NCI-H1694 (cell line): Measurements from ENCODE around the gene OOSP4B.
"Not testable (repeated sequence)": the region's sequence is repeated elsewhere in the genome, so short reads cannot be mapped to it uniquely, and the experiment has no call there.

Source experiments
- DNase-seq: peaks from one replicate; lab custom pipeline; 2025; lab: John Stamatoyannopoulos, UW

Gene OOSP4B

DNA sequence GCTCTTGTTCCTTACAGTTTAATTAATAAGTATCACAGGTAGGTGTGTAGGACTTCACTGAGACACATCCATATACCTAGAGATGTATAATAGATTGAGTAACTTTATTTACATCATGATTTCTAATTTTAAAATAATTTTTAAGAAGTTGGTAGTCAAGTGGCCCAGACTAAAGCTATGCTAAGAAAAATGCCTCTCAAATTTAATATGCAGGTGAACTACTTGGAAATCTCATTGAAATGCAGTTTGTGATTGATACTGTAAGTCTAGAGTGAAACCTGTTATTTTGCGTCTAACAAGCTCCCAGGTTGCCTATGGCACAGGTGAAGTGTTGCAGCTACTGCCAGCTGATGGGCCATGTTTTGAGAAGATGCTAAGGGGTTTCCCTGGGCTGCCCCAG lies at the start of gene OOSP4B:
TSS of gene OOSP4B (plus strand) at position 301 of the 400 bp plus-strand sequence.
- no peak for DNase-seq

DNA sequence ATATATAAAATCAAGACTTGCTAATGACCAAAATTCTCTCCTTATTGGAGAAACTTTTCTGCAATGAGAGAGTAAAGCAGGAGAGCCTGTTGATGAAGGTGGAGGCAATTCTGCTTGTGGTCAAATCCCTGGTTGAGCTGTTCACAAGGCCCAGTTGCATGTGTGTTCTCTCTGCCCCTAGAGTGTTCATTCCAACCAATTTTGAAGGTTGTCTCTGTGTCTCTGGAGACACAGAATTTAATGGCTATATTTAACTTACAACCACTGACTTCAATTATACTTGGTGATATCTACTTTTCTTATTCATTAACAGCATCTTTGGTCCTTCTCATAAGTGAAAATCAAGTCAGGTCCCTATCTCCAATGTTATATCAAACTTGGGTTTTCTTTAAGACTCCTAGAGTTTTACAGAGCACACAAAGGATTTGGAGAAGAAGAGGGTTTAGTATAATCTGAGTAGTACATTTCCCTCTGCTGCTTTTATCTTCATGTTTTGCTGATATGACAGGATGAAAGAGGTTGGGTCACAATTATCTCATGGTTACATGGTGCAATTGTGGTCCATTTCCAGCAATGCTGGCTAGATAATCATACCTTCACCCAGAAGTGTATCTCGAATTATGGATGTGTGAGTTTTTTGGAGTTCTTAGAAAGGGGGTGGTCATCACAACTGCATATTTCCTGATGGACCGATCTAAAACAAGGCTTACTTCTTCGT lies 49.1 kb upstream of the OOSP4B start:
- no peak for DNase-seq

DNA sequence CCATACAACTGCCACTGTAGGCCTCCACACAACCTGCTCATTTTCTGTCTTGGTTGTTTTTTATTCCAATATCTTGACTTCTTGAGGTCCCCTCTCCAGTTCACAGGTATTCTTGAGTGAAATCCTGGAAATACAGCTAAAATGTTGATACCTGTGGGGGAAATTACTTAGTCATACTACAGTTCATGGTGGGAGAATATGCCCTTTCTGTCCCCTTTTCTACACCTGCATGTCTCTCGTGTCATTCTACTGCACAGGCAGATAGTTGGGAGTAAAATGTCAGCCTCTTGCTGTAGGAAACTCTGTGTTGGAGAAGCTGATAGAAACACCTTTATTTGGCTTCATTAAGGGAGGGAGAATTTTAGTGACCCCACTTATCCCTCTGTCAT lies 48.6 kb upstream of the OOSP4B start:
- no peak for DNase-seq

DNA sequence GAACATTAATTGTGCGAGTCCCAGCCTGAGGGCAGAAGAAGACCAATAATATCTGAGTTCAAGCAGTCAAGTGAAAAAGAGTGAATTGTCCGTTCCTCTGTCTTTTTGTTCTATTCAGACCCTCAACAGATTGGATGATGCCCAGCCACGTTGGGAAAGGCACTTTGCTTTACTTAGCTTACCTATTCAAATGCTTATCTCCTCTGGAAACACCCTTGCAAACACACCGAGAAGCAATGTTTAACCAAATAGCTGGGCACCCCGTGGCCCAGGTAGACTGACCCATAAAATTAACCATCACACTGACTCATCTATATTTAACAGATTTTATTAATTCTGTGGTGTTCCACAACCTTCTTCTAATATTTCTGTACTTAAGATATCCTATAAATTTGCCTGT lies 43.9 kb upstream of the OOSP4B start:
- no peak for DNase-seq

DNA sequence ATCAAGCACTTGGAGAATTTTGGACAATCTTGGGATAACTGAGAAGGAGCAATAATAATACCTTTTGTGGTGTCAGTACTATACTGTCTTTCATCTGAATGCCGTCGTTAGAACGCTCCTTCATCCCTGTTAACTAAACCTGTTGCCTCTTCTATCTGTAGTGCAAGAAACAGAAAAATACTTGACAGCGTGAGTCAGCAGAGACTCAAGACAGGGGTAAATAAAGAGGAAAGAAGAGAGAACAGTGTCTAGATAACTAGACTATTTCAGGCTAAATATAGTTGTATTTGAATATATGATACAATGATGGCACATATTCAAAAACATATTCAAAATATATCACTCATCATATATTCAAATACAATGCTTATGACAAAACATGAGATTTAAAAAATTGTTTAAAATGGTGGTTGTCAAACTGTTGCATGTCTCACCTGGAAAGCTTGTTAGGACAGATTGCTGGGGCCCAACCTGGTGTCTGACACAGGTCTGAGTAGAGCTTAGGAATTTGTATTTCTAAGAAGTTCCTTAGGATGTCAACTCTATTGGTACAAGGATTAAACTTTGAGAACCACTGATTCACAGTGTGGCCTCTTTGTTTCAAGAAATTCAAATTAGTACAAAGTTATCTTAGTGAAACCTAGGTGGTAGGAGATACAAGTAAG lies 35.7 kb upstream of the OOSP4B start:
- no peak for DNase-seq

DNA sequence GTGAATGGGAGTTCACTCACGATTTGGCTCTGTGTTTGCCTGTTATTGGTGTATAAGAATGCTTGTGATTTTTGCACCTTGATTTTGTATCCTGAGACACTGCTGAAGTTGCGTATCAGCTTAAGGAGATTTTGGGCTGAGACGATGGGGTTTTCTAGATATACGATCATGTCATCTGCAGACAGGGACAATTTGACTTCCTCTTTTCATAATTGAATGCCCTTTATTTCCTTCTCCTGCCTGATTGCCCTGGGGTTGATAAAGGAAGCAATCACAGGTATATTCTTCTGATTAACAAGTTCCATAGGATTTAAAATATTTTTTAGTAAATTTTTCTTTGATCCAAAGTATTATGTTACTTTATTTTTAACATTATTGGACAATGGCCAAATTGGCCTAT lies 34.9 kb upstream of the OOSP4B start:
- DNase-seq = not testable (repeated sequence)

DNA sequence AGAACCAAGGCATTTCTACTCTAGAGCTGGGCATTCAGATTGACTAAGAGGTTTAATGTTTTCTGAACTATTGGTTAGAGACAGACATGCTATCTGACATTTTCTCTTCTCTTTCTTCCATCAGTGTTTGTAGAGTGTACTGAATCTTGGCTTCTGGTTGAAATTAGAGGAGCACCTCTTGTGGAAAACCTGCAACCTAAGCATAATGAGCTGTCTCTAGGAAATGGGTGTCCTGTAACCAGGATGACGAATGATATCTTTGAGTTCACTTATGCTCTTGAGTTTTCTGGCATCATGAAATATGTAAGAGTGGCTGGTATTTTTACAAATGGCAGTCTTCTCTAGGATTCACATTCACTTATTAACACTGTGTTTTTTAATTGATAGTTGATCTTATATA lies 33.8 kb upstream of the OOSP4B start:
- DNase-seq = no peak

DNA sequence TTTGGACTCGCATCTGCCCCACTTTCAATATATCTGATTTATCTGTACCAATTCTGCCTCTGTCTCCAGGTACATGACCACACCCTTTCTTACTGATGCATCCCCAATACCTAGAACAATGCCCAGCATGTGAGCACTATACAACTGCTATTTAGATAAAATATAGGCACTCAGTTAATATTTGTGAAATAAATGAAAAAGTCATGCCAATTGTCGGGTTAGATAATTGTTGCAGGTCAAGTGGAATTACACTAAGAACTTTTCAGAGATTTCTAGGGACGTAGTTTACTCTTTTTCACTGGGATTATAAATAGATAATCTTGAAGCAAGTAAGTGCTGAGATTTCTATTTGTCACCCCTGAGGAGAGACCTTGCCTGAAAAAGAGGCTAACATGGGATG lies 32.6 kb upstream of the OOSP4B start:
- DNase-seq = no peak

DNA sequence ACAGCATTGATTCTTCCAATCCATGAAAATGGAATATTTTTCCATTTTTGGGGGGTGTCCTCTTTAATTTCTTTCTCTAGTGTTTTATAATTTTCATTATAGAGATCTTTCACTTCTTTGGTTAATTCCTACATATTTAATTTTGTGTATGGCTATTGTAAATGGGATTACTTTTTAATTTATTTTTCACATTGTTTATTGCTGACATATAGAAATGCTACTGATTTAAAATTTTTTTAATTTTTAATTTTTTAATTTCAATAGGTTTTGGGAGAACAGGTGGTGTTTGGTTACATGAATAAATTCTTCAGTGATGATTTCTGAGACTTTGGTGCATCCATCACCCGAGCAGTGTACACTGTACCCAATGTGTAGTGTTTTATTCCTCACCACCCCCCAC lies 26.6 kb upstream of the OOSP4B start:
- no peak for DNase-seq

DNA sequence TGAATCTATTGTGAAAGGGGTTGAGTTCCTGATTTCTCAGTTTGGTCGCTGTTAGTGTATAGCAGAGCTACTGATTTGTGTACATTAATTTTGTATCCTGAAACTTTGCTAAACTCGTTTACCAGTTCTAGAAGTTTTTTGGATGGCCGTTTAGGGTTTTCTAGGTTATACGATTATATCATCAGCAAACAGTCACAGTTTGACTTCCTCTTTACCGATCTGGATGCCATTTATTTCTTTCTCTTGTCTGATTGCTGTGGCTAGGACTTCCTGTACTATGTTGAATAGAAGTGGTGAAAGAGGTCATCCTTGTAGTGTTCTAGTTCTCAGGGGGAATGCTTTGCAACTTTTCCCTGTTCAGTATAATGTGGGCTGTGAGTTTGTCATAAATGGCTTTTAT lies 24.6 kb upstream of the OOSP4B start:
- DNase-seq = no peak

DNA sequence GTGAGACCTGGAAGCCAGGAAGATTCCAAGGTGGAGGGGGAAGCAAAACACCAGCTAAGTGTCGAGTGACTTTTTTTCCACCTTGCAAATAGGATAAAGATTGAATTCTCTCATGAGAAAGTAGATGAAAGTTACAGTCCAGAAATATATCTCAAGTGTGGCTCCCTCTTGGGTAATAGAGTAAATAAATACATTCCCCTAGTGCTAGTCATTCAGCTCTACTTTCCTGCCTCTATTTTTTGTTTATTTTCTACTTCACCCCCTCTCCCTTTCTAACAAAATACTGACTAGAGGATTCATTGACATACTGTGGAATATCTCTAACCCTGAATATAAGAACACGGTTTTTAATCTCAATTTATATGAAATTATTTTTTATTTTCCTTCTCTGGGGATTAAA lies 19.2 kb upstream of the OOSP4B start:
- no peak for DNase-seq

DNA sequence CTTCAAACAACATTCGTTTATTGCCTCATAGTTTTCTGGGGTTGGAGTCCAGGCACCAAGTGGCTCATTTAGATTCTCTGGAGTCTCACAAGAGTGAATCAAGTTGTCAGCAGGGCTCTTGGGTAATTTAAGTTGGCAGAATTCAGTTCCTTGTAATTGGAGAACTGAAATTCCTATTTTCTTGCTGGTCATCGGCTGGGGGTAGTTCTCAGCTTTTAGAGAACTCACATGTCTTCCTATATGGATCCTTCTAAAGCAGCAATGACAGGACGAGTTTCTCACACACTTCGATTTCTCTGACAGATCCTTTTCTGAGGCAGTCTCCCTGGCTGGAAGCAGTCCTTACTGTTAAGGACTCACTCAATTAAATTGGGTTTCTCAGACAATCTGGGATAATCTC lies 17.3 kb upstream of the OOSP4B start:
- no peak for DNase-seq

DNA sequence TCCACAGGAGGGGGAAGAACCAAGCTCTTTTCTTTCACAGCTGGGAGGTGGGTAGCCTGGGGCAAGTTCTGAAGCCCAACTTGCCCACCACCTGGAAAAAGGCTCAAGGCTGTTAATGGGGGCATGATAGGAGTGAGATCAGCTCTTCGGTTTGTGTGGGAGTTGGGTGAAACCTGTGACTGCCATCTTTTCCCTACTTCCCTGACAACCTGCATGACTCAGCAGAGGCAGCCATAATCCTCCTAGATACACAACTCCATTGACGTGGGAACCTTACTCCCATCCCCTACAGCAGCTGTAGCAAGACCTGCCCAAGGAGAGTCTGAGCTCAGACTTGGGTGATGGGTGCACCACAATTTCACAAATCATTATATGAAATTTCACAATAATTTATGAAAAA lies 13.3 kb upstream of the OOSP4B start:
- no peak for DNase-seq

DNA sequence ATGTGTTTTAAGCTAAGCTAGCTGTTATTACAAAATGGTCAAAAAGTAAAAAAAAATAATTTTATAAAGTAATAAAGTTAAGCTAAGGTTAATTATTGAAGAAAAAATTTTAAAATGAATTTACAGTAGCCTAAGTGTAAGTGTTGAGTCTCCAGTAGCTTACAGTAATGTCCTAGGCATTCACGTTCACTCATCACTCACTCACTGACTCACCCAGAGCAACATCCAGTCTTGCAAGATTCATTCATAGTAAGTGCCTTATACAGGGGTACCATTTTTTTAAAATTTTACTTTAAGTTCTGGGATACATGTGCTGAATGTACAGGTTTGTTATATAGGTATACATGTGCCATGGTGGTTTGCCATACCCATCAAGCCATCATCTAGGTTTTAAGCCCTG lies 11.6 kb upstream of the OOSP4B start:
- DNase-seq = no peak

DNA sequence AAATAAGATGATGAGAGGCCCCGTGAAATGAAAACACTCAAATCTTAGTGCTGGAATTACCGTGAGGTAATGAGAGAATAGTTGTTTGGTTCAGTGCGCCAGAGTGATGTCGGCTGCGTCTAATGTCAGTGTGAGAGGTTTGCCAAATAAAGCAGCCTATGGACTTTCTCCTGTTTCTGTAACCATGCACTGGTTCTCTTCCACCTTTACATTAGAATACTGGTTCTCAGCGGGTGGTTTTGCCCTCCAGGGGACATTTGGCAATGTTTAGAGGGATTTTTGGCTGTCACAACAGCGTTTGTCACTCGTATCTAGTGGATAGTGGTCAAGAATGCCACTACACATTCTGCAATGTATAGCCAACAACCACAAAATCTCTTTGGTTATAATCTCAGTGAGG lies 1.1 kb downstream of the OOSP4B start:
- DNase-seq = no peak

DNA sequence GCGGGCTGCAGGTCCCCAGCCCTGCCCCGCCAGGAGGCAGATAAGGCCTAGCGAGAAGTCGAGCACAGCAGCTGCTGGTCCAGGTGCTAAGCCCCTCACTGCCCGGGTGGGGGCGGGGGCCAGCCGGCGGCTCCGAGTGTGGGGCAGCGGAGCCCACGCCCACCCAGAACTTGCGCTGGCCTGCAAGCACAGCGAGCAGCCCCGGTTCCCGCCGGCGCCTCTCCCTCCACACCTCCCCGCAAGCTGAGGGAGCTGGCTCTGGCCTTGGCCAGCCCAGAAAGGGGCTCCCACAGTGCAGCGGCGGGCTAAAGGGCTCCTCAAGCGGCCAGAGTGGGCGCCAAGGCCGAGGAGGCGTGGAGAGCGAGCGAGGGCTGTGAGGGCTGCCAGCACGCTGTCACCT lies 3.4 kb downstream of the OOSP4B start:
- DNase-seq = not testable (repeated sequence)

DNA sequence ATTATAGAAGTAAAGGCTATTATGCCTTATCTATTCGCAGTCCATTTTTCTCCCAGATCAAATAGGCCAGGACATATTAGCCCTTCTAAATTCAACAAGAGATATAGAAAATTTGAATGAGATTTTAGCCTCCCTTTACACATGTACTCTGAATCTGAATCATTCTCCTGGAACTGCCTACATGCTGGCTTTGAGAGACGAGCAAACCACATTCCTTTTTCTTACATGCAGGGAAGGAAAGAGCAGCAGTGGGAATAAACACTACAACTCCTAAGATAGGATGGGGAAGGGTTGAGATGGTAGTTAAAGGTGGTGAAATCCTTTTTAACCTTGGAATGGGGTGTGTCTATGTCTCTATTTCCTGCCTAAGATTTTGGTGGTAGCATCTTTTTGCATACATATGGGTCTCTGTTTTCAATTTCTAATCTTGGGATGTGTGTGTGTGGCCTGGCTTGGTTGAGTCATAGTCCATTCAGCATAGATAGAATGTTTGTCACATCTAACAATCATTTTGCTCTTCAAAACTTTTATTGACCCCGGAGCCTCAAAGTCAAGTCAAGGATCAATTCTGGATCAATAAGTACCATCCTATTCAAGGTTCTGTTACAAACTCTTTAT lies 12.1 kb downstream of the OOSP4B start:
- no peak for DNase-seq

DNA sequence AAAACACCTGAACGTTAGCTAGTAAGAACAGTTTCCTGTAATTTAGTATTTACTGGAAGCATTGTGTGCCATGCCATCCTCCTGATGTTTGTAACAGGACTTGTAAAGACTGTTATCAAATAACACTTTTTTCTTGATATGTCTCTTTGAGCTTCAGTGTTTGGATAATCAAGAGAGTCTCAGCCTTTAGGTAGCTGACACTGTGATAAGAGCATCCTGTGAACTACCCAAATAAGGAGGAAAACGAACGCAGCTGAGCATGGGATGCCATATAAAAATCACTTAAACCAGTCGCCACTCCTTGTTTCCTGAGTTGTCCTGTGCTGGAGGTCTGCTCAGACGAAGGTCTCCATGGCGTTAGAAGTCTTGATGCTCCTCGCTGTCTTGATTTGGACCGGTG lies 23.1 kb downstream of the OOSP4B start, which contains the start of gene OOSP2:
TSS of gene OOSP2 (plus strand) at position 301 of the 400 bp plus-strand sequence. CDS start at position 352, 51 bp downstream.
- DNase-seq = no peak

DNA sequence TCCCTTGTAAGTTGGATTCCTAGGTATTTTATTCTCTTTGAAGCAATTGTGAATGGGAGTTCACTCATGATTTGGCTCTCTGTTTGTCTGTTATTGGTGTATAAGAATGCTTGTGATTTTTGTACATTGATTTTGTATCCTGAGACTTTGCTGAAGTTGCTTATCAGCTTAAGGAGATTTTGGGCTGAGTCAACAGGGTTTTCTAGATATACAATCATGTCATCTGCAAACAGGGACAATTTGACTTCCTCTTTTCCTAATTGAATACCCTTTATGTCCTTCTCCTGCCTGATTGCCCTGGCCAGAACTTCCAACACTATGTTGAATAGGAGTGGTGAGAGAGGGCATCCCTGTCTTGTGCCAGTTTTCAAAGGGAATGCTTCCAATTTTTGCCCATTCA lies 33.4 kb downstream of the OOSP4B start:
- DNase-seq = not testable (repeated sequence)

DNA sequence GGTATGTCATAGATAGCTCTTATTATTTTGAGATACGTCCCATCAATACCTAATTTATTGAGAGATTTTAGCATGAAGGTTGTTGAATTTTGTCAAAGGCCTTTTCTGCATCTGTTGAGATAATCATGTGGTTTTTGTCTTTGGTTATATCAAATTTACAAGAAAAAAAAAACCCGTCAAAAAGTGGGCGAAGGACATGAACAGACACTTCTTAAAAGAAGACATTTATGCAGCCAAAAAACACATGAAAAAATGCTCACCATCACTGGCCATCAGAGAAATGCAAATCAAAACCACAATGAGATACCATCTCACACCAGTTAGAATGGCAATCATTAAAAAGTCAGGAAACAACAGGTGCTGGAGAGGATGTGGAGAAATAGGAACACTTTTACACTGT lies 33.9 kb downstream of the OOSP4B start:
- not testable (repeated sequence) for DNase-seq

DNA sequence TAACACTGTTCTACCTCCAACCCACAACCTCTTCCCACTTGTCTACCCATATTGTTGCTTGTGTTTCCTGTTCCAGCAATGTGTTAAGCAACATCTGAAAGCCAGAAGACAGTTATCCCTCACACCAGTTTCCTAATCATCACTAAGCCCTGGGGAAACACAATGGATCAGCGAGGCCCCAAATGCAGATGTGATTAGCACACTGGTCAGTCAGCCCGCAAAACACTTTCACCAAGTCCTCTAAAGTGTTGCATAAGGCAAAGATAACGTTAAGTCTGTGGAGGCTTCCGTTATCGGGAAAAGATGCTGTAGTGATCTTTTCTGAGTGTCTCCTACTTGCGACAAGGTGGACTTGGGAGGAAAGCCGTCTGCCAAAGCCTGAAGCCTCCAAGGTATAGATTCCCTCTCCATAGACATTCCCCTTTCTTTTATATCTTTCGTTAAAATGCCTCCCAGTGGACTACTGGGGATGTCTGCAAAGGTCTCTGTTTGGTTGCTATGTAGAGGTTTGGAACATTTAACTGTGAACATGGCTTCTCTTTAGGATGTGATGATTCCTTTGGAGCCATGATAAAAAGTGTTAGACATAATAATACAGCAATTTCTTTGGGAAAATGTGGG lies 39.5 kb downstream of the OOSP4B start, which contains the start of gene MS4A3:
TSS of gene MS4A3 (plus strand) at position 317 of the 621 bp plus-strand sequence. CDS start 4,496 bp downstream, outside the sequence.
- no peak for DNase-seq

DNA sequence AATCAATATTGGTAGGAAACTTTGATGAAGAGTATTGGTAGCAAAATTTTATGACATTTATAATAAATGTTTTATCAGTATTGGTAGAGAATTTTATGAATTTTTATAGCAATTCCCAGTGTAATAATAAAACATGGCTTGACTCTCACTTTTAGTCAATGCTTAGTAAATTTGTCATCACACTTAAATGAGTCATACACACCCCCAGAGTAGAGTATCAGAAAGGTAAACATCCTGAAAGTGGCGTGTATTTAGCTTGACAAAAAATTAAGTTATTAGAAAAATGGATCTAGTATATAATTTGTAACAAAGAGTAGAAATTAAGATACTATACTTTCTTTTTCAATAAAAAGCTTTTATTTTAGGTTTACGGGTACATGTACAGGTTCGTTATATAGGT lies 42.1 kb downstream of the OOSP4B start:
- no peak for DNase-seq
